RCC 7860 (cell line): Measurements from ENCODE around the gene NINJ2.
"Not testable (repeated sequence)": the region's sequence is repeated elsewhere in the genome, so short reads cannot be mapped to it uniquely, and the experiment has no call there.

Source experiments
- DNase-seq: peaks from one replicate; pipeline ENCODE4 v3.0.0-alpha.2; 2015; ENCODE audit warnings: low spot score
- FAIRE-seq: peaks from 2 replicates; lab custom pipeline; 2012; peaks lifted over from hg19 to GRCh38; lab: Jason Lieb, UNC

The NINJ2 gene, protein sequence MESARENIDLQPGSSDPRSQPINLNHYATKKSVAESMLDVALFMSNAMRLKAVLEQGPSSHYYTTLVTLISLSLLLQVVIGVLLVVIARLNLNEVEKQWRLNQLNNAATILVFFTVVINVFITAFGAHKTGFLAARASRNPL

DNA sequence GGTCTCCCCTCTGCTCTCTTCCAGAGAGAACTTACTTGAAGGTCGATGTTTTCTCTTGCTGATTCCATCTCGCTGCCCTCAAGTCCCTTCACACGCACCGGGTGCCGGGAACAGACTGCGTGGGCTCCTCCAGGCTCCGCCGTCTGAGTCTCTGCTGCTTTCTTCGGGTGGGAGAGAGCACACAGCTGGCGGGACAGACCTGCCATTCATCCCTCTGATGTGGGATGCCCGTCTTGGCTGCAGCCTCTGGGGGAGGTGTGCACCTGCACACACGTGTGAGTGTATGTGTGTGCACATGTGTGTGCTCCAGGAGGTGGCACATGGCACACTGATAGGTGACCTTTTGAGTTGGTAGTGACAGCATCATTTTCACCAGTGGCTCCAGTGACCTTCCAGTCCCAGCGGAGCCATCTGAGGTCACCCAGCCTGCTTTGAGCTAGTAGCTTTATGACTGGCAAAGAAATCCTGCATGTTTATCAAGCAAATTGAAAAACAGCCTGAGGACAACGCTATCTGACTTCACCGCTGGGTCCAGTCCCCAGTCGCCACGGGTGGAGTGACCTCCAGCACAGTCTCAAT, at the start of gene NINJ2:
Gene NINJ2 (minus strand): TSS at position 153 of the 579 bp plus-strand sequence. CDS start 85 bp downstream, at position 68.
- no peak for DNase-seq
- FAIRE-seq, result no peak

DNA sequence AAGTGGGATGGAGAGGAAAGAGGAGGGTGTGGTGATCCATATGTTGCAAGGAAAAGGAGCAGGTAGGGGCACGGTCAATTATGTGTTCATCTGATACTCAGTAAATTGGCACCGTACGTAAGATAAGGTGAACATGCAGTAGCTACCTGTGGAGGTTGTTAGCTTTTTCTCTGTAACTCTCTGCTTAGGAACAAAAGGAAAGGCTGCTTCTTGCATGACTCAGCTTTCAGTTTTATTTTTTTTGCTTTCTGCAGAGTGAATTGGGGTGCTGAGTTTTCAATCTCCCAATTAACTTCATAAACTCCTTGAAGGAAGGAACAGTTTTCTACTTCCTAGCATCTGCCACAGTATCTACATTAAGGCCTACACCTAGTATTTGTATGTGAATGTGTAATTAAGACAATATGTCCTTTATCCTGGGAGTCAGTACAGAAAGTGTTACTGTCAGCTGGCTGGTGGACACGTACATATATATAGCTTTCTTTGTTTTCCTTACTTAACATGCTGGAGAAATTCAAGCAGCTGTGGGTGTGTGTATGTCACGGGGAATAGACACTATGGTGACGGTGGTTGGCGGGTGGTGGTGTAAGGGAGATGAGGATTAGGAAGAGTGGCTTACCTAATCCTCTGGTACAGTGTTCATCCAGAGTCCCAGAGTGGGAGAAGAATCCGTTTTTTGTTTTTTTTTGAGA, 49.1 kb upstream of the NINJ2 start:
- no peak for DNase-seq
- no peak for FAIRE-seq

DNA sequence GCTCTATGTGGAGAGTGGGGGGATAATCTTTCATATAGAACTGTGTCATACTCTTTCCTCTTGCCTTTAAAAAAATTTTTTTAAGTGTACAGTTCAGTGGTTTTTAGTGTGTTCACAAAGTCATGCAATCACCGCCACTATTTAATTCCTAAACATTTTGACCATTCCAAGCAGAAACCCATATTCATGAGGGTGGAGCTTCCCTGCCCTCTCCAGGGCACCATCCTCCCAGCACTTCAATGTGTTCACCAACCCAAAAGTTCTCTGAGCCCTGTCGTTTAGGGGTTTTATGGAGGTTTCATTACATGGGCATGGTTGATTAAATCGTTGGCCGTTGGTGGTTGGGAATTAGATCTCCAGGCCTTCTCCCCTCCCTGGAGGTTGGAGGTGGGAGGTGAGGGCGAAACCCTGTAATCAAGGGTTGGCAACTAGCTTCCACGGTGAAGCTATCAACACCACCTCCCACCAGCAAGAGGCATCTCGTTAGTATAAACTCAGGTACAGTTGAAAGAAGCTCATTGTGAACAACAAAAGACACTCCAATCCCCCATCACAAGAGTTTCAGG, 46.3 kb upstream of the NINJ2 start:
- FAIRE-seq (no peak), DNase-seq (no peak)

DNA sequence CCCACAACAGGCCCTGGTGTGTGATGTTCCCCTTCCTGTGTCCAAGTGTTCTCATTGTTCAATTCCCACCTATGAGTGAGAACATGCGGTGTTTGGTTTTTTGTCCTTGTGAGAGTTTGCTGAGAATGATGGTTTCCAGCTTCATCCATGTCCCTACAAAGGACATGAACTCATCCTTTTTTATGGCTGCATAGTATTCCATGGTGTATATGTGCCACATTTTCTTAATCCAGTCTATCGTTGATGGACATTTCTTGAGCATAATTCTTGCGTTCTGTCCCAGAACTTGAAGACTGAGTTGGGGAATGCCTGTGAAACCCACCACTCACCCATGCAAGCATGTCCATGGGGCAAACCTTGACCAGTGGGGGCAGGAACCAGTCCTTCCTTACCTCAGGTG, 44.8 kb upstream of the NINJ2 start:
- not testable (repeated sequence) for FAIRE-seq, DNase-seq

DNA sequence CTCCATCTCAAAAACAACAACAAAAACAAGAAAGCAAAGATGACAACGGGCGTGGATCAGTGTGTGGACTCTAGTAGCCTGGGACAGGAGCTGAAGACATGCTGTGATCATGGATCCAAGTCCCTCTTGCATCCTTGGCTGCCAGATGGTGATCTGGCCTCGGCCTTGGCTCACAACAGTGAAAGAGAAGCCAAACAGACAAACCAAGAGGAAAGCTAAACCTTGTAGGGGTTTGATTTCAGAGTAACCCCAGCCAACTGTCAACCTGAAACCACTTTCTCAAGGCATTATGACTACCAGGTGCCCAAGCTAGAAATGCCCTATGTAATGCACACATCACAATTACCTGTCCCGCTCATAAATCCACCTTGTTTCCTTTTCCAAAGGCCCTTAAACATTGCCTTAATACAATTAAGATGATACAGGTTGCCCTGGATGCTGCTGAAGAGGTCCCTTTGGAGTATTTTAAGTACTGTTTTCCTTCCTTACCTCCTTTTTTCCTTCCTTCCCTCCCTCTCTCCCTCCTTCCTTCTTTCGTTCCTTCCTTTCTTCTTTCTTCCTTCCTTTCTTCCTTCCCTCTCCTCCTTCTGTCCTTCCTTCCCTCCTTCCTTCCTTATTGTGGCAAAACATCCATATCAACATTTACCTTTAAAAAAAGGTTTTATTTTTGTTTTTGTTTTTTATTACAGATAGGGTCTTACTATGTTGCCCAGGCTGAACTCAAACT, 41.4 kb upstream of the NINJ2 start:
- no peak for FAIRE-seq
- no peak for DNase-seq

DNA sequence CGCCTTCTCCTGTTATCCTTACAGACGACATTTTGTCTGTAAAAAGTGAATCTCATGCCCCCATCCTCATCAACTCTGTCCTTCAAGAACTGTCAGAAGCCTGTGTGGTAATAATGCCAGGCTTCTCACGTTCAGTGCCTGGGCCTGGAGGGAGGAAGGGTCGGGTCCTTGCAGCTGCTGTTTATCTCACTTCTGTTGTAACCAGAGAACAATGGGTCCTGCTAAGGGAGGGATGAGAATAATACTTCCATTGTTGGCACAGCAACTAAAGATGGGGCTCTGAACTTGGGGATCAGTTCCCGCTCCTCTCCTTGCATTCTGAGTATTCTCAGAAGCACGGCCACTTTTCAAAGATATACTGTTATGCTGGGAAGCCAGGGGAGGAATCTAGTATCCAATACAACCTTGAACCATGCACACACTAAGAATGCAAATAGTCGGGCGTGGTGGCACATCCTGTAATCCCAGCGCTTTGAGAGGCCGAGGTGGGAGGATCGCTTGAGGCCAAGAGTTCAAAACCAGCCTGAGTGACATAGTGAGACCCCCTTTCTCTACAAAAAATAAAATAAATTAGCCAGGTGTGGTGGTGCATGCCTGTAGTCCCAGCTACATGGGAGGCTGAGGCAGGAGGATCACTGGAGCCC, 38.8 kb upstream of the NINJ2 start:
- FAIRE-seq (no peak), DNase-seq (no peak)

DNA sequence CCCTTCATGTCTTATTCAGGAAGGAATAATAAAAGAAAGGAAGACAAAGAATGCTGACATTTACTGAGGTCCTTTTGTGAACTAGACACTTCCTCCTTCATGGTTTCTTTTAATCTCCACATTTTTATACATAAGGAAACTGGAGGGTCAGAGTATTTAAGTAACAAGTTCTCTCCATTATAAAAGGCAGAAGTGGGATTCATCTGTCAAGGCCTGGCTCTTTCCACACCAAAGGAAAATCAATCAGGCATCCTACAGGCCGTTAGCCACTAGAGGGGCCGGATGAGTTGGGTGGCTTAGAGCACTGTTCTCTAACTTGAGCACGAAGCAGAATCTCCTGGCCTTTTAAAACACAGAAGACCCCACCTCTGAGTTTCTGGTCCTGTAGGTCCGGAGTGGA, 36.8 kb upstream of the NINJ2 start:
- DNase-seq, result no peak
- no peak for FAIRE-seq

DNA sequence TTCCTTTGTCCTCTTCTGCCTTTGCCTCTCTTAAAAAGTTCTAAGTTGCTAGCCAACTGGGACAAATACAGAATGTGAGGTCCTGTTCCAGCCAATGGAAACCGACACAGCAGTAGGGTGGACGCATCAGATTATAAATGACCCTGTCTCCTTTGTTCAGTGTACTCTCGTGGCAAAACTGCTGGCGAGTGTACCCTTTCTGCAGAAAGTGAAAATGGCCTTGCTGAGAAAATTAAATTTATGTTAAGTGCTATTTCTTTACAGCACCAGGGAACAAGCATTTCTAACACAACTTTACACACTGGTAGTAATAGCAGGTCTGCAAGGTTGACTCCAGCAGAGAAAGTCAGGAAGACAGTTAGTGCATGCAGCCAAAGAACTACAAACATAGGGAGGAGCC, 35.0 kb upstream of the NINJ2 start:
- not testable (repeated sequence) for DNase-seq, FAIRE-seq

DNA sequence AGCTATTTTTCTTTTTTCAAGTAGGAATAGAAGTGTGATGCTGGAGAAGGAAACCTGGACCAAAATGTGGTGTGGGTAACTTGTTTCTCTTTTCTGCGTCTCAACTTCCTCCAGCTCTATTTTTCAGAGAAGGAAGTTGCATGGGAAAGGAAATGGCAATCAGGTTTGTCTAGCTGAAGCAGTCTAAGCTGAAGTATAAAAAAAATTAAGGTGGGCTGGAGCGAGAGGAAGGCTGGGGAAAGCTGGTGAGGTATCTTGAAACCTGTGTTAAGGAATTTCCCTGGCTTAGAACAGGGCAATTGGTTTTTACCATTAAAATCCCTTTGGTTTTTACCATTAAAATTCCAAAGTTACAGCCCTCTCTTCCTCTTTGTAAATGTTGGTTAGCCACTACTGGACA, 34.2 kb upstream of the NINJ2 start:
- DNase-seq (no peak), FAIRE-seq (no peak)

DNA sequence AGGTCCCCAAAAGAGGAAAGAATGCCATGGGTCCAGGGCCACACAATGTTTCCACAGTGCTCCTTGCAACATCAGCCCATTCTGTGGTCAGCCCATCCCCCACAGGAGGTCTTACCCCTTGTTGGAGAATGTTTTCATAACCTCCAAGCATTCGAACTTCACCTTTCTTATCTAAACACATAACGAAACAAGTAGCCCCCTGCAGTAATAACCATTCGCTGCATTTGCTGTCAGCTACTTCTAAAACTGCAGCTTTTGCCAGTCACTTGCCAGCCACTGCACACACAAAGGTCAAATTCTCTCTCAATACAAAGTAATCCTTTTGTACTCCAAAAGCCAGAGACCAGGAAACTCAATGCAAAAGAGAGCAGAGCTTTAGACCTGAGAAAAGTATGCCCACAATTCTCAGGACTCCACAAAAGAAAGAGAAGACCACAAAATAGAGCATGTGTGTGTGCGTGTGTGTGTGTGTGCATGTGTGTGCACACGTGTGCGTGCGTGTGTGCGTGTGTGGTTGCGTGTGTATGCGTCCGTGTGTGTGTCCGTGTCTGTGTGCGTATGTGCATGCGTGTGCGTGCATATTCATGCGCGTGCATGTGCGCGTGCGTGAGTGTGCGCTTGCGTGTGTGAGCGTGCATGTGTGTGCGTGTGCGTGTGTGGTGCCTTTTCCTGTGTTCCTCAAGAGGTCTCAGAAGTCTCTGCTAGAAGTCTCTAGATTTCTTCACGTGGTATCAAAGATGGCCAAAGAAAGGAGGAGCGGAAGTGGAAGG, 31.7 kb upstream of the NINJ2 start:
- no peak for FAIRE-seq
- DNase-seq, result no peak

DNA sequence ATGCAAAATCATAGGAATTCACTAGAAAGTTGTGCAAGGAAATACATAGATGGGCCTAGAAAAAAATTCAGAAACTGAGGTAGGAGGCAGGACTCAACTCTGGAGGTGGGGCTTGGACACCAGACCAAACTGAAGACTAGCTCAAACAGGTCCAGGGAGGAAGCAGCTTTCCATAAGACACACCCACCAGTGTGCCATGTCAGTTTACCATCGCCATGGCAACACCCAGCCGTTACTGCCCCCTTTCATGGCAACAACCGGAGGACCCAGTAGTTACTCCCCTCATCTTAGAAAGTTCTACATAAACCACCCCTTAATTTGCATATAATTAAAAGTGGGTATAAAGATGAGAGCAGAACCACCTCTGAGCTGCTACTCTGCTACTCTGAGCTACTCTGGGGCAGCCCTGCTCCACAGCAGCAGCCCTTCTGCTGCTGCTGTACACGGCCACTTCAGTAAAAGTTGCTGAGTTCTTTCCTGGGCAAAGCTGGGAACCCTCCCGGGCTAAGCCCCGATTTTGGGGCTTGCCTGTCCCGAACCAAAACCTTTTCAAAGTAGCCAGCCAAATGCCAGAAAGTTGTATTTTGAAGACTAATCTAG, 30.8 kb upstream of the NINJ2 start:
- FAIRE-seq, result no peak
- no peak for DNase-seq

DNA sequence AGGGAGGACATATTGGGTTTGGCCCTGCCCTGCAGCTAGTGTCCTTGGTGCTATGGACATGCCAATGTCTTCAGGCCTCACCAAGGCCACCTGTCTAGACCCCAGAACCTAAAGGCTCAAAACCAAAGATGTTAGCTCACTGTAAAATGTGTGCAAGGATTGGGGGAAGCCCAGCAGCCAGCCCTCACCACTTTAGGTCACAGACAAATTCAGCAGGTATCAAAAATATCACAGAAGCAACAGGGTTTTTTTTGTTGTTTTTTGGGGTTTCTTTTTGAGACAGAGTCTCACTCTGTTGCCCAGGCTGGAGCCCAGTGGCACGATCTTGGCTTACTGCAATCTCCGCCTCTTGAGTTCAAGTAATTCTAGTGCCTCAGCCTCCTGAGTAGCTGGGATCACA, 29.0 kb upstream of the NINJ2 start:
- no peak for FAIRE-seq
- no peak for DNase-seq

DNA sequence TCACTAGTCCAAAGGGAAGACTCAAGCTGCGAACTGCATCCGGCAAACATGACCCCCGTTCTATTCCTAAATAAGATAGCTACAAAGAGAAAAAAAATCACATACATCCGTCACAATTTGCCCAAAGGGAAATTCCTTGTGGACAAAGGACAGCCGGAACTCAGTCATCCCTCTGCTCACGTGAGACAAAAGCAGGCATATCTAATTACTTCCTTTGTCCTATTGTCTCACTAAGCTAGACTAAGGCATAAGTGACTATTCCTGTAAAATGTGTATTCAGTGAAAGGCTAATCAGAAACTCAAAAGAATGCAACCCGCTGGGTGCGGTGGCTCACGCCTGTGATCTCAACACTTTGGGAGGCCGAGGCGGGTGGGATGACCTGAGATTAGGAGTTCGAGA, 27.2 kb upstream of the NINJ2 start:
- DNase-seq, result no peak
- FAIRE-seq, result no peak

DNA sequence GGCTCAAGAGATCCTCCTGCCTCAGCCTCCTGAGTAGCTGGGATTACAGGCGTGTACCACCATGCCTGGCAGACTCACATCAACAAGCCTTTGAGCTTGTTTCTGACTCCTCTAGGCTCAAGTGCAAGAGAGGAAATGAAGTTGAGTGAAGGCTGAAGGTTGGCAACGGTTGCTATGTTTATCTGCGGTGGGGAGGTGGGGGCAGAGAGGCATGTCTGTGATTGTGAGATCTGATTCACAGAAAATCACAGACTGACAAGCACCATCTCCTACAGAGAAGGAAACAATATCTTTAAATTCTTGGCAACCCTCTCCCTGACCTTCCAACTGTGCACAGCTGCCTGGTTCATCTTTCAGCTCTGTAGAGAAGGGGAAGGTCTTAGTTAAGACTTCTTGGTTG, 22.1 kb upstream of the NINJ2 start:
- peak; percentile 35 for DNase-seq

DNA sequence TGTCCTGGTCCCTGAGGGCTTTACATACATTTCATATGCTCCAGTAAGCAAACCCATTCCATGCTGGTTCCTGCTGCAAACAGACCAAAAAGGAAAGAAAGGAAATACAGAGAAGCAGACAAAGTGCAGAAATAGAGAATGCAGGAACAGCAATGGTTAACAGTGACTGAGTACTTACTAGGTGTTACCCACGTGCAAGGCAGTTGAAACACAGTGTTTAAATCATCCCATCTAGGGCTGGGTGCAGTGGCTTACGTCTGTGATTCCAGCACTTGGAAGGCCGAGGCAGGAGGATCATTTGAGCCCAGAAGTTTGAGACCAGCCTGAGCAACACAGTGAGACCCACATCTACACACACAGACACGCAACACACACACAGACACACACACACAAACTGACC, 21.2 kb upstream of the NINJ2 start:
- FAIRE-seq (no peak), DNase-seq (no peak)

More for the DNA sequence above, 22.1 kb upstream of the NINJ2 start:
- no peak for FAIRE-seq

DNA sequence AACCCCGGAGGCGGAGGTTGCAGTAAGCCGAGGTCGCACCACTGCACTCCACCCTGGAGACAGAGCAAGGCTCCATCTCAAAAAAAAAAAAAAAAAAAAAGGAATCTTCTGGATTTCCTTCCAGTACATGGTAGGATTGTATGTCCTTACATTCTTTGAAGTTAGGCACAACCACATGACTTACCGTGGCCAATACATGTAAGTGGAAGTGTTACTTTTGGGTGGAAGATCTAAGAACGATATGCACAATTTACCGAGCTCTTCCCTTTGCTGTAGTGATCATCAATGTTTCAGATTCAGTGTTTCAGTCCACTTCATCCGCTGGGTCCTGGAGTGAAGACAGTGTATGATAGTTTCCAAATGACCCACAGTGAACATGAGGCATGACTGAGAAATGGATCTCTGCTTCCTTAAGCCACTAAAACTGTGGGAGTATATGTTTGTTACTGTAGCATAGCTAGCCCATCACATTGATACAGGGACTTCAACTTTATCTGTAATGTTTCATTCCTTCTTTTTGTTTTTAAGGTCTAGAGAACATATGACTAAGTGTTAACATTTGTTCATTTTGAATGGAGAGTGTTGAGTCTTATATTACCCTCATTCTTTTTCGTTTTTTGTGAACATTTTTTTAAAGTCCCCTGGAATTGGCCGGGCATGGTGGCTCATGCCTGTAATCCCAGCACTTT, 18.5 kb upstream of the NINJ2 start:
- FAIRE-seq (no peak), DNase-seq (no peak)

DNA sequence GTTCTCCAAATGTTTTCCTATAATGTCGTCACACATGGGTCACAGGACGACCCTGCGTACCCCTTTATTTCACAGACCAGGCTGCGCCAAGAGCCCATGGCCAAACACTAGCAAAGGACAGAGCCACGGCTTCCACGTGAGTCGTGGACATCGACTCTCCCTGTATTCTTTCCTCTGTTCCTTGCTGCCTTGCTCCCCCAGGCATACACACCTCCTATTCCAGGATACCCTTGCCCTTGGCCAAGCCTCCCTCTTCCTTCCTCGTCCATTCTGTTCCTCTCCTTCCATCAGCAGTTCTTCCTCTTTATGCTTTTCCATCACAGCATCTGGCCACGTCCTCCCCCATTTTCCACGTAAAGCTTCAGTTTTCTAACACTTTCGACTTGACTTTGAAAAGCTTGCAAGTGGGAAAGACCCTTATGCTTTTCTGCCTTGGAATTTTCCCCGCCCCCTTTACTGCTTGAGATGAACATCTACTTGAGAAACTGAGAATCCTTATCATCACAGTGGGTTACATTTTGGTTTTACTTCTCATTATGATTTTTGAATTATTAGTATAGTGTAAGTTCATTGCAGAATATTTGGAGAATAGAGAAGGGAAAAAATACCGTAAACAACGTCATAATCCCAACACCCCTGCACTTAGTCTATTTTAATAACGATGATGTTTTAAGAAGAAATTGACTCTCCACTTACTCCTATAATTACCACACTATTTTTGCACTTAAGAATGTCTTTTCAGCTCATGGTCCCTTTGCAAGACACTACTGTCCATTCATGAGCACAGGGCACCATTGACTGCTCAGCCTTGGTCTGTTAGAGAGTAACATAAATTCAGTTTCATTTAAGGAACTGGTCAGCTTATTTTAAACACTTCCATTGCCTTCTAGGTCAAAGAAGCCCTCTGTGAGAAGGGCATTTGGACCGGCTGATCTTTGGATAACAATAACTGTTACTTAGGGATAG, 15.8 kb upstream of the NINJ2 start:
- no peak for DNase-seq
- FAIRE-seq, result no peak

DNA sequence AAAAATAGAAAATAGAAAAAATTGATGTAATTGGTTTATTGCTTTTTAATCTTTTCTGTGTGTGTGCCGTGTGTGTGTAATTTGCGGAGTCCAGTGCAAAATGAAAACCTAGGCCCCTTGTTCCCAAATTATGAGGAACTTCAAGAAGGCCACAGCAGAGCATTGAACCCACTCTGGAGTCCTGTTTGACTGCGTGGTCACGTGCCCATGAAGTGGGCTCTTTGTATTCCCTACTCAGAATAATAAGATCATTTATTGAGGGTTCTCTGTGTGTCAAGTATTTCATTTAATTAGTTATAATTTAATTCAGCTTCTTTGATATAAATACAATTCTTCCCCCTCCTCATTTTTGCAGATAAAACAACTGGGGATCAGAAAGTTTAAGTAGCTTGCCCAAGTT, 12.3 kb upstream of the NINJ2 start:
- no peak for FAIRE-seq
- DNase-seq, result no peak
